Common myeloid progenitor, CD34-positive (primary cell): ENCODE measurements around the gene PKMYT1.

Source experiments
- CTCF ChIA-PET: fragments of 350-600 bp; sonication (Branson Sonifier 250); formaldehyde crosslinking; loops from one replicate; lab custom pipeline; 2021; ENCODE audit warnings: antibody characterized with exemption; lab: Charles Lee
- POLR2A ChIA-PET: fragments of 350-600 bp; sonication (Branson Sonifier 250); formaldehyde crosslinking; loops from one replicate; lab custom pipeline; 2021; ENCODE audit warnings: antibody characterized with exemption; lab: Charles Lee
- DNase-seq, 3 donors: peaks; one replicate each; pipeline versions ENCODE4 v3.0.0 to v3.0.0-alpha.2; 2013
- H3K27ac ChIP-seq, 2 experiments: 1 replicate in 1 of 2; 2 replicates in 1 of 2; pipeline ENCODE4 v1.7.0; 2013; ENCODE audit warnings: inconsistent platforms in 2 of 2, low read length in 2 of 2, mild to moderate bottlenecking in 2 of 2, low read depth in 1 of 2, moderate library complexity in 1 of 2; ENCODE audit not compliant: severe bottlenecking in 2 of 2, insufficient read depth in 1 of 2, poor library complexity in 1 of 2
- H3K27me3 ChIP-seq, 5 experiments: replicated peaks in 2 of 5; 1 replicate in 3 of 5; 2 replicates in 2 of 5; pipeline versions ENCODE4 v1.6.1 to v1.7.0; 2013; ENCODE audit warnings: low read length in 4 of 5, mild to moderate bottlenecking in 2 of 5, moderate library complexity in 2 of 5, inconsistent platforms in 1 of 5; ENCODE audit not compliant: insufficient read depth in 5 of 5, control insufficient read depth in 4 of 5
- H3K36me3 ChIP-seq, 4 experiments: 1 replicate in 2 of 4; 2 replicates in 2 of 4; pipeline versions ENCODE4 v1.6.1 to v1.7.0; 2013; ENCODE audit warnings: low read length in 3 of 4, control low read depth in 1 of 4, mild to moderate bottlenecking in 1 of 4; ENCODE audit not compliant: control insufficient read depth in 4 of 4, insufficient read depth in 4 of 4
- H3K4me1 ChIP-seq, 4 experiments: 1 replicate in 3 of 4; 2 replicates in 1 of 4; pipeline versions ENCODE4 v1.6.1 to v1.7.1; 2013; ENCODE audit warnings: low read length in 3 of 4, mild to moderate bottlenecking in 3 of 4, control low read depth in 1 of 4, inconsistent platforms in 1 of 4, moderate library complexity in 1 of 4; ENCODE audit not compliant: control insufficient read depth in 4 of 4, insufficient read depth in 4 of 4; ENCODE audit errors: control extremely low read depth in 1 of 4
- H3K4me3 ChIP-seq, 7 experiments: 1 replicate in 4 of 7; 2 replicates in 3 of 7; pipeline versions ENCODE4 v1.5.1 to v1.7.0; 2013; ENCODE audit warnings: mild to moderate bottlenecking in 7 of 7, low read length in 6 of 7, moderate library complexity in 6 of 7, inconsistent platforms in 2 of 7, low read depth in 2 of 7, control low read depth in 1 of 7; ENCODE audit not compliant: insufficient read depth in 4 of 7, control insufficient read depth in 1 of 7; ENCODE audit errors: extremely low read depth in 1 of 7
- H3K9me3 ChIP-seq, 5 experiments: 1 replicate in 4 of 5; 2 replicates in 1 of 5; pipeline versions ENCODE4 v1.6.1 to v1.7.1; 2013; ENCODE audit warnings: low read length in 4 of 5, mild to moderate bottlenecking in 2 of 5, inconsistent platforms in 1 of 5, low read depth in 1 of 5, moderate library complexity in 1 of 5; ENCODE audit not compliant: control insufficient read depth in 4 of 5, insufficient read depth in 2 of 5; ENCODE audit errors: control extremely low read depth in 1 of 5
- WGBS: methylation state at CpG from one replicate; pipeline ENCODE4 v1.1.5; 2013; ENCODE audit not compliant: insufficient coverage; 5-methylcytosine and 5-hydroxymethylcytosine counted together

Gene PKMYT1

DNA sequence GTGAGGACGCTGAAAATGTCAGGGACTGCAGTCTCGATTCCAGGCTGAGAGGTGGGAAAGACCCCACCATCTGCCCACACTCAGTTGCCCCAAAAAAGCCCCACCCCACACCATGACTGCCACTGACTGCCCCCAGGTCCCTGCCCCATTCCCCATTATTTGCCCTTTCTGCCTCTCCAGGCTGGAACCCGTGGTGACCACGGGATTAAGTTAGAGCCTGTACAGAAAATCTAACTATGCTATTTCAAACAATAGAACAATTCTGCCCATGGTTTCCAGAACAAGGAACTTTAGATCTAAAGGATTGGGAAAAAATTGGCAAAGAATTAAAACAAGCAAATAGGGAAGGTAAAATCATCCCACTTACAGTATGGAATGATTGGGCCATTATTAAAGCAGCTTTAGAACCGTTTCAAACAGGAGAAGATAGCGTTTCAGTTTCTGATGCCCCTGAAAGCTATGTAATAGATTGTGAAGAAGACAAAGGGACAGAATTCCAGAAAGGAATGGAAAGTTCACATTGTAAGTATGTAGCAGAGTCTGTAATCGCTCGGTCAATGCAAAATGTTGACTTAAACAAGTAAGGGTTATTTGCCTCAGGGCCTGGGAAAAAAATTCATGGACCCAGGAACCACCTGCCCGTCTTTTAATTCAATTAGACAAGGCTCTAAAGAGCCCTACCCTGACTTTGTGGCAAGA, 54.1 kb downstream of the PKMYT1 start:
- no peak overlapping the region for H3K4me3 ChIP-seq
- peaks cover 0 to 7% (median 5%) of the 10 kb centered on the region in 4 experiments for H3K4me1 ChIP-seq
- no peak overlapping the region for H3K27ac ChIP-seq
- CTCF ChIA-PET = interaction anchor here (0.6 to 3.3 kb wide), 16 partner anchors 11 to 142 kb away, joined by 3 to 11 read pairs (median 5); no protein-coding TSS in a partner anchor
- H3K36me3 ChIP-seq = peaks cover 0 to 24% (median 18%) of the 10 kb centered on the region in 4 experiments
- H3K9me3 ChIP-seq = no peaks in the 10 kb centered on the region
- no peak for DNase-seq
- POLR2A ChIA-PET = no interaction called here
- WGBS = 89% methylated on average over 5 of the region's 9 CpGs
- no peaks in the 10 kb centered on the region for H3K27me3 ChIP-seq

DNA sequence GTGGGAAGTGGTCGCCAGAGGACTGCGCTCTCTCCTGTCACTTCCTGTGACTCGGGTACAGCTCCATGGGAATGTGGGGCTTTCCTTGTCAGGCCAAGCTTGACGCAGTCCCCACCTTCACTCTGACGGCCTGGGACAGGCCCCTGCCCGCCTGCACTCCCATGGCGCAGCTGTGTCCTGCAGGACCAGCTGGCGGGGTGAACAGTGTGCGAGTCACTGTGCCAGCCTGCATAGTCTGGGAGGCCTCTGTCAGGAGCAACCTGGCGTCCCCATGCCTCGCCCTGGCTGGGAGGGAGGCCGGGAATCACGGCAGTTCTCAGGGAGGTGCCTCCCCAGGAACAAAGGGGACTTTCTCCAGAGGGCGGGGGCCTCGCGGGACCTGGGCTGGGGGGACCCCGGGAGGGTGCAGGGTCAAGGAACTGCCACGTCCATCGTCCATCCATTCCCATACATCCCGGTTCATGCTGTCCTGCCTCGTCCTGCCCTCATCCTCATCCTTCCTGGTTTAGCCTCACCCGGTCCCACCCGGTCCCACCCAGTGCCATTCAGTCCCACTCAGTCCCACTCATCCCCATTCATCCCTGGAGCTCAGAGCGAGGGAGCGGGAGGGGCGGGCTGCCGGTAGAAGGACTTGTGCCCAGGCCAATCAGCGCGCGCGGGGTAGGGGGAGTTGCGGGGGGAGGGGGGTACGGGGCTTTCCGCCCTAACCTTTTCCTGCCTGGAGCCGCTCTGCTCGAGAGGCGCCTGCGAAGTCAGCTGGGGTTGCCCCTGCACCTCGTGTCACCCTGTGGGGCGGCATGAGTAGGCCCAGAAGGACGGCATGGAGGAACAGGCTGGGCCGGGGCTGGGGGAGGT, 55.1 kb downstream of the PKMYT1 start:
- no peak overlapping the region for H3K27ac ChIP-seq
- no peak overlapping the region for H3K4me3 ChIP-seq
- DNase-seq = peak in 2 of 3 donors; percentile 16 to 28
- H3K4me1 ChIP-seq = peaks cover 0 to 7% (median 5%) of the 10 kb centered on the region in 4 experiments
- no peaks in the 10 kb centered on the region for H3K9me3 ChIP-seq
- no peaks in the 10 kb centered on the region for H3K27me3 ChIP-seq
- H3K36me3 ChIP-seq = peaks cover 0 to 15% (median 14%) of the 10 kb centered on the region in 4 experiments
- ChIA-PET CTCF (interaction anchor here (0.5 to 3.3 kb wide), 6 partner anchors 12 to 85 kb away, joined by 3 to 10 read pairs (median 4); no protein-coding TSS in a partner anchor), POLR2A (no interaction called here)
- WGBS = 84% methylated on average over 32 of the region's 42 CpGs

DNA sequence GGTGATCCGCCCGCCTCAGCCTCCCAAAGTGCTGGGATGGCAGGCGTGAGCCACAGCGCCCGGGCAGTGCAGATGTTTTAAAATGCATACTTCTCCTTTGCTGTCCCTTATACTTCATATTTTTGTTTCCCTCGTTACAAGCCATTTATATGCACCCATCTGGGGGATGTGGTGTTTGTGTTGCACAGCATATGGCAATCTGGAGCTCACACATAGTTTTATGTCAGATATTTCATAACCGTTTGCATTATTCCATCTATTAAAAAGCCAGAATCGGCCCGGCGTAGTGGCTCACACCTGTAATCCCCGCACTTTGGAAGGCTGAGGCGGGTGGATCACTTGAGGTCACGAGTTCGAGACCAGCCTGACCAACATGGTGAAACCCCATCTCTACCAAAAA, 56.8 kb downstream of the PKMYT1 start:
- no peaks in the 10 kb centered on the region for H3K27me3 ChIP-seq
- H3K36me3 ChIP-seq = peaks cover 0 to 13% (median 8%) of the 10 kb centered on the region in 4 experiments
- no peak for DNase-seq
- H3K4me3 ChIP-seq = no peak overlapping the region
- H3K9me3 ChIP-seq = no peaks in the 10 kb centered on the region
- ChIA-PET POLR2A (no interaction called here), CTCF (interaction anchor here (0.6 to 3.3 kb wide), 4 partner anchors 10 to 646 kb away, joined by 3 to 10 read pairs (median 5); no protein-coding TSS in a partner anchor)
- no peak overlapping the region for H3K27ac ChIP-seq
- 100% methylated on average over 3 of the region's 14 CpGs for WGBS
- peaks cover 0 to 9% (median 7%) of the 10 kb centered on the region in 4 experiments for H3K4me1 ChIP-seq
